OCI-LY7 (cell line): Measurements from ENCODE around the gene TOR2A. TPM values are rescaled to one million over a fixed set of nuclear protein-coding genes. Genes with fewer than 3 reads are reported as not detected.

ENCODE experiments used
- BruUV-seq: library from RNA; stranded (reverse); fragments of 400-500 nt; replicated peaks from 2 replicates; lab custom pipeline; 2021; lab: Mats Ljungman, UMichigan
- CTCF ChIA-PET: fragments of 300-600 bp; sonication (Branson Sonifier 250); formaldehyde crosslinking; loops from one replicate; lab custom pipeline; 2022; ENCODE audit warnings: antibody characterized with exemption; ENCODE audit not compliant: unreplicated experiment; lab: Charles Lee
- POLR2A ChIA-PET: fragments of 300-600 bp; sonication (Branson Sonifier 250); formaldehyde crosslinking; loops from one replicate; lab custom pipeline; 2022; ENCODE audit warnings: antibody characterized with exemption; lab: Charles Lee
- DNase-seq: peaks from one replicate; pipeline ENCODE4 v3.0.0-alpha.2; 2015; ENCODE audit warnings: low spot score
- H2AFZ ChIP-seq: fragments of 200-600 bp; sonication (generic), shearing (Covaris generic); 2 replicates; pipeline ENCODE4 v1.6.1; 2014; ENCODE audit warnings: mild to moderate bottlenecking, antibody characterized with exemption, low read length, moderate library complexity
- H3K27ac ChIP-seq: fragments of 200-600 bp; sonication (generic); 2 replicates; pipeline ENCODE4 v1.5.1; 2014; ENCODE audit warnings: mixed run types, low read depth, mild to moderate bottlenecking, moderate library complexity, low read length, inconsistent platforms; ENCODE audit not compliant: poor library complexity, severe bottlenecking
- H3K36me3 ChIP-seq: fragments of 200-600 bp; sonication (generic); 2 replicates; pipeline ENCODE4 v1.6.1; 2014; ENCODE audit warnings: mild to moderate bottlenecking, antibody characterized with exemption, low read length, moderate library complexity, mixed read lengths; ENCODE audit not compliant: insufficient read depth
- H3K4me1 ChIP-seq: fragments of 200-600 bp; sonication (generic); 2 replicates; pipeline ENCODE4 v1.5.1; 2014; ENCODE audit warnings: mild to moderate bottlenecking, low read length; ENCODE audit not compliant: insufficient read depth, poor library complexity, severe bottlenecking
- H3K4me2 ChIP-seq: fragments of 200-600 bp; sonication (generic); 2 replicates; pipeline ENCODE4 v1.6.1; 2014; ENCODE audit warnings: mild to moderate bottlenecking, low read length
- H3K4me3 ChIP-seq: fragments of 200-600 bp; sonication (generic); 2 replicates; pipeline ENCODE4 v1.5.1; 2014; ENCODE audit warnings: mild to moderate bottlenecking, low read depth, low read length; ENCODE audit not compliant: poor library complexity, severe bottlenecking
- H3K79me2 ChIP-seq: fragments of 200-600 bp; sonication (generic); 2 replicates; pipeline ENCODE4 v1.6.1; 2016; ENCODE audit warnings: low read depth, mild to moderate bottlenecking, low read length, moderate library complexity, mixed read lengths; ENCODE audit not compliant: insufficient read depth
- H3K9me2 ChIP-seq: fragments of 200-600 bp; sonication (generic); 2 replicates; pipeline ENCODE4 v1.6.1; 2016; ENCODE audit warnings: mild to moderate bottlenecking, low read length, mixed read lengths; ENCODE audit not compliant: insufficient read depth
- H3K9me3 ChIP-seq: fragments of 200-600 bp; sonication (generic); 2 replicates; pipeline ENCODE4 v1.6.1; 2014; ENCODE audit warnings: mild to moderate bottlenecking, mixed run types, low read length, mixed read lengths
- H4K20me1 ChIP-seq: fragments of 200-600 bp; sonication (generic); 2 replicates; pipeline ENCODE4 v1.6.1; 2014; ENCODE audit warnings: mild to moderate bottlenecking, antibody characterized with exemption, low read length, moderate library complexity, mixed read lengths; ENCODE audit not compliant: insufficient read depth
- EZH2phosphoT487 ChIP-seq: fragments of 200-600 bp; sonication (generic); IDR thresholded peaks from 2 replicates; pipeline ENCODE4 v1.6.1; 2018; ENCODE audit warnings: low read depth, borderline replicate concordance, mild to moderate bottlenecking, mixed run types, antibody characterized with exemption, low read length, moderate library complexity, mixed read lengths
- intact Hi-C: fragments of 100-400 bp; cut with micrococcal nuclease; formaldehyde crosslinking; loops from one replicate; pipeline ENCODE4 v1.10.0; 2022; ENCODE audit not compliant: unreplicated experiment
- total RNA-seq, 2 experiments: library from RNA; depleted of rRNA in 1 of 2; stranded (reverse); fragments of >200 nt in 1 of 2; shearing (Covaris generic) in 1 of 2; gene quantifications; 2 replicates each; pipeline ENCODE4 v1.2.3, GENCODE V29; 2014 to 2022
- TF ChIP-seq, protein P1 (sequence below): fragments of 200-600 bp; sonication (generic); conservative IDR thresholded peaks from 2 replicates; pipeline ENCODE4 v1.5.1; 2014; ENCODE audit warnings: mild to moderate bottlenecking, antibody characterized with exemption, low read length, moderate library complexity, mixed read lengths

Gene TOR2A
- total RNA-seq, 2 experiments from 2014 or later: 13.9 to 17.9 TPM

DNA sequence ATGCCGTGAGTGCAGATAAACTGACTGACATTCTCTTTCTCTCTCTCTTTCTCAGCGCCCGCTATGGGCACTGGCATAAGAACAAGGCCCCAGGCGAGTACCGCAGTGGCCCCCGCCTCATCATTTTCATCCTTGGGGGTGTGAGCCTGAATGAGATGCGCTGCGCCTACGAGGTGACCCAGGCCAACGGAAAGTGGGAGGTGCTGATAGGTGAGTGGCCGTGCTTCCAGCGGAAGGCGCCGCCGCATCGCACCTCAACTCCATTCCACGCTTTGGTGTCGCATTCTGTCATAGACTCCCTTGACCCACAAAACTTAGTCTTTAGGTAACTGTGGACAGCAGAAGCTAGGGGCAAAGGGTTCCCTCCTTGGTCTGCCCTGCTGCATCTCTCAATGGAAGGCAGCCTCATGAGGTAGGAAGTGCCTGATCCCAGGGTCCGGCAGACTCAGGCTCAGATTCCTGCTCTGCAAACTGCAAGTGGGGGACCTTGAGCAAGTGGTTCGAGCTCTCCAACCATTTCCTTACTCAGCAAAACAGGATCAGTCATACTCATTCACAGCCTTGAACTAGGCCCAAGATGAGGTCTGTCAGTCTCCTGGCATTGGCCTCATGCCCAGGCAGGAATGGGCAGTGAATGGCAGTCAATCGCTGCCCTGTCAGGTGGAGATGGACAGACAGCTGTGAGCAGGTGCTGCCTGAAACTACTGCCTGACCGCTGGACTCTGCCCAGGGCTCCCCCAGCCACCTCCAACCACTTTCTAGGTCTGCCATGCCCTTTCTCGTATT, 52.5 kb downstream of the TOR2A start:
- Histone ChIP-seq H3K9me3 (no peaks in the 10 kb centered on the region), H4K20me1 (no peaks in the 10 kb centered on the region), H3K4me3 (no peak overlapping the region), H3K9me2 (no peaks in the 10 kb centered on the region), H3K27ac (no peak overlapping the region), H2AFZ (no peak overlapping the region), H3K36me3 (no peaks in the 10 kb centered on the region), H3K4me2 (no peak overlapping the region), H3K4me1 (no peaks in the 10 kb centered on the region), H3K79me2 (no peaks in the 10 kb centered on the region)
- no peak for DNase-seq
- ChIA-PET CTCF (no interaction called here), POLR2A (no interaction called here)
- TF ChIP-seq, protein P1, sequence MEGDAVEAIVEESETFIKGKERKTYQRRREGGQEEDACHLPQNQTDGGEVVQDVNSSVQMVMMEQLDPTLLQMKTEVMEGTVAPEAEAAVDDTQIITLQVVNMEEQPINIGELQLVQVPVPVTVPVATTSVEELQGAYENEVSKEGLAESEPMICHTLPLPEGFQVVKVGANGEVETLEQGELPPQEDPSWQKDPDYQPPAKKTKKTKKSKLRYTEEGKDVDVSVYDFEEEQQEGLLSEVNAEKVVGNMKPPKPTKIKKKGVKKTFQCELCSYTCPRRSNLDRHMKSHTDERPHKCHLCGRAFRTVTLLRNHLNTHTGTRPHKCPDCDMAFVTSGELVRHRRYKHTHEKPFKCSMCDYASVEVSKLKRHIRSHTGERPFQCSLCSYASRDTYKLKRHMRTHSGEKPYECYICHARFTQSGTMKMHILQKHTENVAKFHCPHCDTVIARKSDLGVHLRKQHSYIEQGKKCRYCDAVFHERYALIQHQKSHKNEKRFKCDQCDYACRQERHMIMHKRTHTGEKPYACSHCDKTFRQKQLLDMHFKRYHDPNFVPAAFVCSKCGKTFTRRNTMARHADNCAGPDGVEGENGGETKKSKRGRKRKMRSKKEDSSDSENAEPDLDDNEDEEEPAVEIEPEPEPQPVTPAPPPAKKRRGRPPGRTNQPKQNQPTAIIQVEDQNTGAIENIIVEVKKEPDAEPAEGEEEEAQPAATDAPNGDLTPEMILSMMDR: no peak
- TF ChIP-seq EZH2phosphoT487: no peak
- BruUV-seq: no TSS peak
- intact Hi-C loops: no loop called here

Other genes with a start within 250 kb of the TOR2A start
- gene STXBP1, start 123.0 kb downstream of the TOR2A start, total RNA-seq (2014; rRNA removed; shearing (Covaris generic)): 3.7 and 4.1 TPM in 2 replicates
- gene STXBP1, start 123.0 kb downstream of the TOR2A start, total RNA-seq (2022): 20.4 and 22.1 TPM in 2 replicates
- 0.22 TPM in 1 of 2 replicates, not detected in the other for gene CFAP157, start 28.3 kb downstream of the TOR2A start, total RNA-seq (2014; rRNA removed; shearing (Covaris generic))
- gene CFAP157, start 28.3 kb downstream of the TOR2A start, total RNA-seq (2022): 0.13 TPM in 1 of 2 replicates, not detected in the other
- gene PTRH1, start 19.6 kb downstream of the TOR2A start, total RNA-seq (2014; rRNA removed; shearing (Covaris generic)): 11.1 and 12.4 TPM in 2 replicates
- gene PTRH1, start 19.6 kb downstream of the TOR2A start, total RNA-seq (2022): 8.9 and 10.2 TPM in 2 replicates
- gene TTC16, start 19.2 kb downstream of the TOR2A start, total RNA-seq (2014; rRNA removed; shearing (Covaris generic)): not detected in 2 replicates
- not detected in 2 replicates for gene TTC16, start 19.2 kb downstream of the TOR2A start, total RNA-seq (2022)
- gene SH2D3C, start 43.4 kb upstream of the TOR2A start, total RNA-seq (2014; rRNA removed; shearing (Covaris generic)): 38.5 and 40.0 TPM in 2 replicates
- 39.1 and 45.7 TPM in 2 replicates for gene SH2D3C, start 43.4 kb upstream of the TOR2A start, total RNA-seq (2022)
- gene CDK9, start 50.7 kb upstream of the TOR2A start, total RNA-seq (2014; rRNA removed; shearing (Covaris generic)): 69.8 and 80.0 TPM in 2 replicates
- gene CDK9, start 50.7 kb upstream of the TOR2A start, total RNA-seq (2022): 123 and 136 TPM in 2 replicates
- 136 and 147 TPM in 2 replicates for gene FPGS, start 67.6 kb upstream of the TOR2A start, total RNA-seq (2014; rRNA removed; shearing (Covaris generic))
- 132 and 165 TPM in 2 replicates for gene FPGS, start 67.6 kb upstream of the TOR2A start, total RNA-seq (2022)
- gene ENG, start 119.4 kb upstream of the TOR2A start, total RNA-seq (2014; rRNA removed; shearing (Covaris generic)): not detected in 2 replicates
- gene ENG, start 119.4 kb upstream of the TOR2A start, total RNA-seq (2022): not detected in 2 replicates
- 10.7 and 19.5 TPM in 2 replicates for gene AK1, start 142.4 kb upstream of the TOR2A start, total RNA-seq (2014; rRNA removed; shearing (Covaris generic))
- gene AK1, start 142.4 kb upstream of the TOR2A start, total RNA-seq (2022): 21.6 and 22.6 TPM in 2 replicates
- gene ST6GALNAC6, start 164.3 kb upstream of the TOR2A start, total RNA-seq (2014; rRNA removed; shearing (Covaris generic)): 38.8 and 43.7 TPM in 2 replicates
- gene ST6GALNAC6, start 164.3 kb upstream of the TOR2A start, total RNA-seq (2022): 51.3 and 52.7 TPM in 2 replicates
- gene ST6GALNAC4, start 181.7 kb upstream of the TOR2A start, total RNA-seq (2014; rRNA removed; shearing (Covaris generic)): 112 and 180 TPM in 2 replicates
- 118 and 125 TPM in 2 replicates for gene ST6GALNAC4, start 181.7 kb upstream of the TOR2A start, total RNA-seq (2022)
- 0.59 and 0.95 TPM in 2 replicates for gene PIP5KL1, start 195.5 kb upstream of the TOR2A start, total RNA-seq (2014; rRNA removed; shearing (Covaris generic))
- gene PIP5KL1, start 195.5 kb upstream of the TOR2A start, total RNA-seq (2022): 4.4 and 4.6 TPM in 2 replicates
- gene DPM2, start 202.6 kb upstream of the TOR2A start, total RNA-seq (2014; rRNA removed; shearing (Covaris generic)): 31.6 and 49.7 TPM in 2 replicates
- gene DPM2, start 202.6 kb upstream of the TOR2A start, total RNA-seq (2022): 47.7 and 50.7 TPM in 2 replicates
- gene EEIG1, start 245.7 kb upstream of the TOR2A start, total RNA-seq (2014; rRNA removed; shearing (Covaris generic)): 25.8 and 34.7 TPM in 2 replicates
- gene EEIG1, start 245.7 kb upstream of the TOR2A start, total RNA-seq (2022): 60.1 and 69.1 TPM in 2 replicates